Stimulated activated naive B cell treated with anti-CD40 and anti-IgM and Interleukin-4, amounts not matched to agents 10 μg/mL and 1 μg/mL and 100 μg/mL, for 72 hours (primary cell): ENCODE measurements around the gene RFFL.
"Not testable (repeated sequence)": the region's sequence is repeated elsewhere in the genome, so short reads cannot be mapped to it uniquely, and the experiment has no call there.

ENCODE experiments used
- ATAC-seq, 2 donors: fragments of 150-1000 bp; cut with Tn5 transposase; replicated peaks; 2 replicates each; pipeline ENCODE4 v1.10.0; 2021; ENCODE audit warnings: moderate library complexity in 1 of 2
- DNase-seq: peaks from one replicate; pipeline ENCODE4 v3.0.0; 2021
- H3K27ac Mint-ChIP-seq: one replicate; pipeline ENCODE4 v1.8.0; 2022; ENCODE audit warnings: mild to moderate bottlenecking, mixed read lengths
- H3K27me3 Mint-ChIP-seq, 2 donors: one replicate each; pipeline ENCODE4 v1.8.0; 2022; ENCODE audit warnings: mixed read lengths in 2 of 2
- H3K36me3 Mint-ChIP-seq, 2 donors: one replicate each; pipeline ENCODE4 v1.8.0; 2022; ENCODE audit warnings: mixed read lengths in 2 of 2, mild to moderate bottlenecking in 1 of 2
- H3K4me1 Mint-ChIP-seq, 2 donors: one replicate each; pipeline ENCODE4 v1.8.0; 2022; ENCODE audit warnings: mixed read lengths in 2 of 2, mild to moderate bottlenecking in 1 of 2
- H3K4me3 Mint-ChIP-seq, 2 donors: one replicate each; pipeline ENCODE4 v1.8.0; 2022; ENCODE audit warnings: mild to moderate bottlenecking in 2 of 2, mixed read lengths in 2 of 2, moderate library complexity in 1 of 2
- H3K9me3 Mint-ChIP-seq, 2 donors: one replicate each; pipeline ENCODE4 v1.8.0; 2022; ENCODE audit warnings: mixed read lengths in 2 of 2, mild to moderate bottlenecking in 1 of 2

The RFFL gene

GRCh38 chr17:35021520-35022380 lies 41.8 kb downstream of the RFFL start:
- no peak for ATAC-seq
- no peak for DNase-seq
- no peak overlapping the region for H3K4me3 Mint-ChIP-seq
- no peaks in the 10 kb centered on the region for H3K9me3 Mint-ChIP-seq
- H3K4me1 Mint-ChIP-seq, result peaks cover 7 to 9% of the 10 kb centered on the region in 2 donors
- H3K36me3 Mint-ChIP-seq, result peaks cover 8 to 27% of the 10 kb centered on the region in 2 donors
- no peaks in the 10 kb centered on the region for H3K27me3 Mint-ChIP-seq
- H3K27ac Mint-ChIP-seq, result no peak overlapping the region

GRCh38 chr17:35019386-35020179 lies 43.9 kb downstream of the RFFL start:
- no peaks in the 10 kb centered on the region for H3K27me3 Mint-ChIP-seq
- no peaks in the 10 kb centered on the region for H3K9me3 Mint-ChIP-seq
- DNase-seq, result no peak
- peaks cover 7 to 9% of the 10 kb centered on the region in 2 donors for H3K4me1 Mint-ChIP-seq
- H3K4me3 Mint-ChIP-seq, result no peak overlapping the region
- no peak overlapping the region for H3K27ac Mint-ChIP-seq
- H3K36me3 Mint-ChIP-seq, result peaks cover 9 to 41% of the 10 kb centered on the region in 2 donors
- ATAC-seq, result no peak

GRCh38 chr17:35018814-35019213 lies 44.7 kb downstream of the RFFL start:
- Mint-ChIP-seq H3K4me3 (no peak overlapping the region), H3K4me1 (peaks cover 7 to 9% of the 10 kb centered on the region in 2 donors), H3K27ac (no peak overlapping the region), H3K27me3 (no peaks in the 10 kb centered on the region), H3K36me3 (peaks cover 9 to 42% of the 10 kb centered on the region in 2 donors), H3K9me3 (no peaks in the 10 kb centered on the region)
- ATAC-seq (no peak), DNase-seq (no peak)

GRCh38 chr17:35017021-35017420 lies 46.5 kb downstream of the RFFL start:
- no peaks in the 10 kb centered on the region for H3K27me3 Mint-ChIP-seq
- H3K36me3 Mint-ChIP-seq, result peaks cover 9 to 42% of the 10 kb centered on the region in 2 donors
- no peak for DNase-seq
- no peaks in the 10 kb centered on the region for H3K9me3 Mint-ChIP-seq
- no peak overlapping the region for H3K4me3 Mint-ChIP-seq
- no peak for ATAC-seq
- H3K27ac Mint-ChIP-seq, result peak overlapping the region; percentile 1
- H3K4me1 Mint-ChIP-seq, result no peaks in the 10 kb centered on the region

GRCh38 chr17:35016369-35016768 lies 47.1 kb downstream of the RFFL start:
- Mint-ChIP-seq H3K4me3 (no peak overlapping the region), H3K9me3 (no peaks in the 10 kb centered on the region), H3K36me3 (peaks cover 9 to 46% of the 10 kb centered on the region in 2 donors), H3K27me3 (no peaks in the 10 kb centered on the region), H3K27ac (no peak overlapping the region), H3K4me1 (no peaks in the 10 kb centered on the region)
- DNase-seq (no peak), ATAC-seq (no peak)

- H3K36me3 Mint-ChIP-seq, result peaks cover 12 to 44% of the 10 kb centered on the region in 2 donors
- no peaks in the 10 kb centered on the region for H3K4me1 Mint-ChIP-seq
- DNase-seq, result no peak
- ATAC-seq, result no peak
- H3K27me3 Mint-ChIP-seq, result no peaks in the 10 kb centered on the region
- no peak overlapping the region for H3K27ac Mint-ChIP-seq
- H3K9me3 Mint-ChIP-seq, result no peaks in the 10 kb centered on the region
- H3K4me3 Mint-ChIP-seq, result no peak overlapping the region
Measured at GRCh38 chr17:35011671-35012216, 51.8 kb downstream of the RFFL start.

GRCh38 chr17:35010093-35010492 lies 53.4 kb downstream of the RFFL start:
- no peaks in the 10 kb centered on the region for H3K4me1 Mint-ChIP-seq
- H3K36me3 Mint-ChIP-seq, result peaks cover 16 to 31% of the 10 kb centered on the region in 2 donors
- DNase-seq (no peak), ATAC-seq (no peak)
- H3K9me3 Mint-ChIP-seq, result no peaks in the 10 kb centered on the region
- H3K27ac Mint-ChIP-seq, result peak overlapping the region; percentile 20
- no peak overlapping the region for H3K4me3 Mint-ChIP-seq
- no peaks in the 10 kb centered on the region for H3K27me3 Mint-ChIP-seq

- Mint-ChIP-seq H3K4me3 (no peak overlapping the region), H3K36me3 (peaks cover 29 to 46% of the 10 kb centered on the region in 2 donors), H3K9me3 (no peaks in the 10 kb centered on the region), H3K27ac (no peak overlapping the region), H3K27me3 (no peaks in the 10 kb centered on the region), H3K4me1 (no peaks in the 10 kb centered on the region)
- no peak for ATAC-seq
- no peak for DNase-seq
Measured at GRCh38 chr17:35006961-35007360, 56.5 kb downstream of the RFFL start.

GRCh38 chr17:35006345-35006744 lies 57.2 kb downstream of the RFFL start:
- Mint-ChIP-seq H3K36me3 (peaks cover 29 to 47% of the 10 kb centered on the region in 2 donors), H3K4me1 (no peaks in the 10 kb centered on the region), H3K27me3 (no peaks in the 10 kb centered on the region), H3K4me3 (no peak overlapping the region), H3K9me3 (no peaks in the 10 kb centered on the region), H3K27ac (no peak overlapping the region)
- ATAC-seq, result no peak
- DNase-seq, result no peak

- Mint-ChIP-seq H3K36me3 (peaks cover 38 to 52% of the 10 kb centered on the region in 2 donors), H3K4me1 (no peaks in the 10 kb centered on the region), H3K9me3 (no peaks in the 10 kb centered on the region), H3K4me3 (no peak overlapping the region), H3K27me3 (no peaks in the 10 kb centered on the region), H3K27ac (no peak overlapping the region)
- ATAC-seq, result no peak
- no peak for DNase-seq
Measured at GRCh38 chr17:35003778-35004177, 59.7 kb downstream of the RFFL start.

- DNase-seq (no peak), ATAC-seq (no peak)
- peaks cover 0 to 4% of the 10 kb centered on the region in 2 donors for H3K4me1 Mint-ChIP-seq
- no peak overlapping the region for H3K4me3 Mint-ChIP-seq
- H3K27me3 Mint-ChIP-seq, result no peaks in the 10 kb centered on the region
- no peaks in the 10 kb centered on the region for H3K9me3 Mint-ChIP-seq
- peaks cover 38 to 52% of the 10 kb centered on the region in 2 donors for H3K36me3 Mint-ChIP-seq
- H3K27ac Mint-ChIP-seq, result peak overlapping the region; percentile 70
Measured at GRCh38 chr17:35002876-35003551, 60.5 kb downstream of the RFFL start.

GRCh38 chr17:35001549-35001948 lies 62.0 kb downstream of the RFFL start:
- peaks cover 31 to 52% of the 10 kb centered on the region in 2 donors for H3K36me3 Mint-ChIP-seq
- no peak overlapping the region for H3K4me3 Mint-ChIP-seq
- no peaks in the 10 kb centered on the region for H3K27me3 Mint-ChIP-seq
- H3K27ac Mint-ChIP-seq, result no peak overlapping the region
- H3K9me3 Mint-ChIP-seq, result no peaks in the 10 kb centered on the region
- peaks cover 0 to 4% of the 10 kb centered on the region in 2 donors for H3K4me1 Mint-ChIP-seq
- ATAC-seq (no peak), DNase-seq (no peak)

- H3K27me3 Mint-ChIP-seq, H3K9me3 Mint-ChIP-seq, H3K4me3 Mint-ChIP-seq, DNase-seq, H3K4me1 Mint-ChIP-seq, ATAC-seq, H3K27ac Mint-ChIP-seq: not testable (repeated sequence)
- peaks cover 31 to 57% of the 10 kb centered on the region in 2 donors for H3K36me3 Mint-ChIP-seq
Measured at GRCh38 chr17:35000965-35001364, 62.5 kb downstream of the RFFL start.

GRCh38 chr17:34999456-34999855 lies 64.1 kb downstream of the RFFL start:
- no peak for ATAC-seq
- Mint-ChIP-seq H3K9me3 (no peaks in the 10 kb centered on the region), H3K27ac (no peak overlapping the region), H3K36me3 (peaks cover 25 to 66% of the 10 kb centered on the region in 2 donors), H3K4me3 (no peak overlapping the region), H3K27me3 (no peaks in the 10 kb centered on the region), H3K4me1 (peaks cover 0 to 4% of the 10 kb centered on the region in 2 donors)
- no peak for DNase-seq
